GM19397 (cell line): ENCODE results near the gene ANKLE1.
"Not testable (repeated sequence)": the region's sequence is repeated elsewhere in the genome, so short reads cannot be mapped to it uniquely, and the experiment has no call there.

ENCODE experiments used
- ATAC-seq: cut with Tn5 transposase; IDR thresholded peaks from one replicate; pipeline ENCODE4 v1.9.1; 2021; ENCODE audit warnings: mild to moderate bottlenecking, moderate library complexity; ENCODE audit not compliant: unreplicated experiment

The ANKLE1 gene

GRCh38 chr19:17246681-17247425, 34.8 kb upstream of the ANKLE1 start:
- no peak for ATAC-seq

GRCh38 chr19:17248011-17248776, 33.5 kb upstream of the ANKLE1 start:
- no peak for ATAC-seq

GRCh38 chr19:17249887-17250548, 31.7 kb upstream of the ANKLE1 start:
- no peak for ATAC-seq

- no peak for ATAC-seq
Measured at GRCh38 chr19:17254636-17255035, 27.1 kb upstream of the ANKLE1 start.

- no peak for ATAC-seq
Measured at GRCh38 chr19:17255150-17255621, 26.5 kb upstream of the ANKLE1 start.

GRCh38 chr19:17256130-17256529, 25.6 kb upstream of the ANKLE1 start:
- ATAC-seq: no peak

GRCh38 chr19:17259118-17259780, 22.5 kb upstream of the ANKLE1 start:
- no peak for ATAC-seq

- no peak for ATAC-seq
Measured at GRCh38 chr19:17259934-17260333, 21.8 kb upstream of the ANKLE1 start.

GRCh38 chr19:17260842-17261325, 20.8 kb upstream of the ANKLE1 start:
- peak; percentile 85 for ATAC-seq

- no peak for ATAC-seq
Measured at GRCh38 chr19:17262557-17262956, 19.1 kb upstream of the ANKLE1 start.

- ATAC-seq: no peak
Measured at GRCh38 chr19:17263712-17264640, 17.7 kb upstream of the ANKLE1 start.

- no peak for ATAC-seq
Measured at GRCh38 chr19:17264641-17264979, 17.1 kb upstream of the ANKLE1 start, which contains the start of gene USHBP1. TSS of gene USHBP1 (minus strand) at chr19:17264745. CDS start at chr19:17264299, 446 bp downstream.

- no peak for ATAC-seq
Measured at GRCh38 chr19:17266026-17266425, 15.7 kb upstream of the ANKLE1 start.

GRCh38 chr19:17266589-17266974, 15.1 kb upstream of the ANKLE1 start:
- ATAC-seq: no peak

GRCh38 chr19:17266975-17267788, 14.5 kb upstream of the ANKLE1 start, which contains the start of gene BABAM1:
TSS of gene BABAM1 (plus strand) at chr19:17267443. CDS start at chr19:17268807, 1,364 bp downstream.
- peak; percentile 89 for ATAC-seq

GRCh38 chr19:17268754-17269153, 12.9 kb upstream of the ANKLE1 start:
- ATAC-seq: no peak

GRCh38 chr19:17274892-17275291, 6.8 kb upstream of the ANKLE1 start:
- ATAC-seq: not testable (repeated sequence)

GRCh38 chr19:17275441-17276175, 6.1 kb upstream of the ANKLE1 start:
- ATAC-seq: no peak
